ENCODE results near the gene ADPRH.
"Not testable (repeated sequence)": the region's sequence is repeated elsewhere in the genome, so short reads cannot be mapped to it uniquely, and the experiment has no call there.

ADPRH gene

GRCh38 chr3:119585208-119585607 lies 5.9 kb downstream of the ADPRH start:
- H3K4me1 ChIP-seq (ENCODE audit: control insufficient read depth, insufficient read depth, low read length), result peaks cover 15% of the 10 kb centered on the region
- H3K9ac ChIP-seq (ENCODE audit: low read length), result no peak overlapping the region
- no peak overlapping the region for H3K27ac ChIP-seq (ENCODE audit: low read depth, low read length)

GRCh38 chr3:119585856-119586570 lies 6.7 kb downstream of the ADPRH start:
- H3K9me3 ChIP-seq (ENCODE audit: control insufficient read depth, insufficient read depth, low read depth, low read length), result no peaks in the 10 kb centered on the region; the same call in 1 of the 2 replicates
- no peaks in the 10 kb centered on the region for H3K27me3 ChIP-seq (ENCODE audit: control insufficient read depth, insufficient read depth, low read length)
- H3K4me3 ChIP-seq (ENCODE audit: low read depth, low read length), result no peak overlapping the region
- H3K9ac ChIP-seq (ENCODE audit: low read length), result no peak overlapping the region
- H3K36me3 ChIP-seq (ENCODE audit: control insufficient read depth, insufficient read depth, low read length), result no peaks in the 10 kb centered on the region
- H3K4me1 ChIP-seq (ENCODE audit: control insufficient read depth, insufficient read depth, low read length), result peaks cover 12% of the 10 kb centered on the region
- no peak overlapping the region for H3K27ac ChIP-seq (ENCODE audit: low read depth, low read length)

More at GRCh38 chr3:119585208-119585607, 5.9 kb downstream of the ADPRH start:
- H3K9me3 ChIP-seq (ENCODE audit: control insufficient read depth, insufficient read depth, low read depth, low read length), result no peaks in the 10 kb centered on the region
- H3K27me3 ChIP-seq (ENCODE audit: control insufficient read depth, insufficient read depth, low read length), result peaks cover 4% of the 10 kb centered on the region; the same call in 1 of the 2 replicates
- no peak overlapping the region for H3K4me3 ChIP-seq (ENCODE audit: low read depth, low read length)
- no peaks in the 10 kb centered on the region for H3K36me3 ChIP-seq (ENCODE audit: control insufficient read depth, insufficient read depth, low read length)

GRCh38 chr3:119586733-119587172 lies 7.5 kb downstream of the ADPRH start:
- H3K36me3 ChIP-seq (ENCODE audit: control insufficient read depth, insufficient read depth, low read length), result no peaks in the 10 kb centered on the region
- no peak overlapping the region for H3K9ac ChIP-seq (ENCODE audit: low read length)
- H3K4me3 ChIP-seq (ENCODE audit: low read depth, low read length), result no peak overlapping the region
- H3K9me3 ChIP-seq (ENCODE audit: control insufficient read depth, insufficient read depth, low read depth, low read length), result no peaks in the 10 kb centered on the region; the same call in 1 of the 2 replicates
- no peak overlapping the region for H3K27ac ChIP-seq (ENCODE audit: low read depth, low read length)
- H3K4me1 ChIP-seq (ENCODE audit: control insufficient read depth, insufficient read depth, low read length), result peaks cover 12% of the 10 kb centered on the region
- H3K27me3 ChIP-seq (ENCODE audit: control insufficient read depth, insufficient read depth, low read length), result no peaks in the 10 kb centered on the region

- Histone ChIP-seq H3K4me1 (ENCODE audit: control insufficient read depth, insufficient read depth, low read length) (peaks cover 12% of the 10 kb centered on the region), H3K27ac (ENCODE audit: low read depth, low read length) (no peak overlapping the region), H3K4me3 (ENCODE audit: low read depth, low read length) (no peak overlapping the region), H3K9ac (ENCODE audit: low read length) (no peak overlapping the region), H3K27me3 (ENCODE audit: control insufficient read depth, insufficient read depth, low read length) (no peaks in the 10 kb centered on the region), H3K9me3 (ENCODE audit: control insufficient read depth, insufficient read depth, low read depth, low read length) (no peaks in the 10 kb centered on the region; the same call in 1 of the 2 replicates), H3K36me3 (ENCODE audit: control insufficient read depth, insufficient read depth, low read length) (no peaks in the 10 kb centered on the region)
These were observed 8.8 kb downstream of the ADPRH start for GRCh38 chr3:119588112-119588511.

GRCh38 chr3:119589102-119589773 lies 9.9 kb downstream of the ADPRH start:
- peak overlapping the region; percentile 15; the same call in 1 of the 2 replicates for H3K4me3 ChIP-seq (ENCODE audit: low read depth, low read length)
- no peaks in the 10 kb centered on the region for H3K36me3 ChIP-seq (ENCODE audit: control insufficient read depth, insufficient read depth, low read length)
- peaks cover 12% of the 10 kb centered on the region for H3K4me1 ChIP-seq (ENCODE audit: control insufficient read depth, insufficient read depth, low read length)
- no peak overlapping the region for H3K27ac ChIP-seq (ENCODE audit: low read depth, low read length)
- no peaks in the 10 kb centered on the region for H3K27me3 ChIP-seq (ENCODE audit: control insufficient read depth, insufficient read depth, low read length)
- H3K9me3 ChIP-seq (ENCODE audit: control insufficient read depth, insufficient read depth, low read depth, low read length), result no peaks in the 10 kb centered on the region; the same call in 1 of the 2 replicates
- no peak overlapping the region for H3K9ac ChIP-seq (ENCODE audit: low read length)

- Histone ChIP-seq H3K4me3 (ENCODE audit: low read depth, low read length) (no peak overlapping the region), H3K36me3 (ENCODE audit: control insufficient read depth, insufficient read depth, low read length) (no peaks in the 10 kb centered on the region), H3K9me3 (ENCODE audit: control insufficient read depth, insufficient read depth, low read depth, low read length) (no peaks in the 10 kb centered on the region; the same call in 1 of the 2 replicates), H3K27me3 (ENCODE audit: control insufficient read depth, insufficient read depth, low read length) (no peaks in the 10 kb centered on the region), H3K9ac (ENCODE audit: low read length) (no peak overlapping the region), H3K27ac (ENCODE audit: low read depth, low read length) (no peak overlapping the region), H3K4me1 (ENCODE audit: control insufficient read depth, insufficient read depth, low read length) (peaks cover 12% of the 10 kb centered on the region)
These were observed 11.4 kb downstream of the ADPRH start for GRCh38 chr3:119590706-119591105.

GRCh38 chr3:119592861-119593260 lies 13.6 kb downstream of the ADPRH start:
- no peaks in the 10 kb centered on the region; the same call in 1 of the 2 replicates for H3K9me3 ChIP-seq (ENCODE audit: control insufficient read depth, insufficient read depth, low read depth, low read length)
- H3K27me3 ChIP-seq (ENCODE audit: control insufficient read depth, insufficient read depth, low read length), result no peaks in the 10 kb centered on the region
- H3K9ac ChIP-seq (ENCODE audit: low read length), result no peak overlapping the region
- H3K4me1 ChIP-seq (ENCODE audit: control insufficient read depth, insufficient read depth, low read length), result peaks cover 12% of the 10 kb centered on the region
- no peak overlapping the region for H3K27ac ChIP-seq (ENCODE audit: low read depth, low read length)
- H3K4me3 ChIP-seq (ENCODE audit: low read depth, low read length), result no peak overlapping the region
- no peaks in the 10 kb centered on the region for H3K36me3 ChIP-seq (ENCODE audit: control insufficient read depth, insufficient read depth, low read length)

- H3K36me3 ChIP-seq (ENCODE audit: control insufficient read depth, insufficient read depth, low read length), result no peaks in the 10 kb centered on the region
- H3K9me3 ChIP-seq (ENCODE audit: control insufficient read depth, insufficient read depth, low read depth, low read length), result no peaks in the 10 kb centered on the region; the same call in 1 of the 2 replicates
- H3K4me3 ChIP-seq (ENCODE audit: low read depth, low read length), result no peak overlapping the region
- H3K4me1 ChIP-seq (ENCODE audit: control insufficient read depth, insufficient read depth, low read length), result peaks cover 10% of the 10 kb centered on the region
- H3K9ac ChIP-seq (ENCODE audit: low read length), result no peak overlapping the region
- no peaks in the 10 kb centered on the region for H3K27me3 ChIP-seq (ENCODE audit: control insufficient read depth, insufficient read depth, low read length)
- H3K27ac ChIP-seq (ENCODE audit: low read depth, low read length), result no peak overlapping the region
These were observed 14.8 kb downstream of the ADPRH start for GRCh38 chr3:119594066-119594465.

GRCh38 chr3:119594929-119595328 lies 15.6 kb downstream of the ADPRH start:
- H3K4me3 ChIP-seq (ENCODE audit: low read depth, low read length); H3K27ac ChIP-seq (ENCODE audit: low read depth, low read length); H3K9me3 ChIP-seq (ENCODE audit: control insufficient read depth, insufficient read depth, low read depth, low read length); H3K4me1 ChIP-seq (ENCODE audit: control insufficient read depth, insufficient read depth, low read length); H3K9ac ChIP-seq (ENCODE audit: low read length); H3K36me3 ChIP-seq (ENCODE audit: control insufficient read depth, insufficient read depth, low read length); H3K27me3 ChIP-seq (ENCODE audit: control insufficient read depth, insufficient read depth, low read length): not testable (repeated sequence)

- no peaks in the 10 kb centered on the region; the same call in 1 of the 2 replicates for H3K9me3 ChIP-seq (ENCODE audit: control insufficient read depth, insufficient read depth, low read depth, low read length)
- peaks cover 2% of the 10 kb centered on the region; the same call in 1 of the 2 replicates for H3K4me1 ChIP-seq (ENCODE audit: control insufficient read depth, insufficient read depth, low read length)
- H3K36me3 ChIP-seq (ENCODE audit: control insufficient read depth, insufficient read depth, low read length), result no peaks in the 10 kb centered on the region
- H3K9ac ChIP-seq (ENCODE audit: low read length), result no peak overlapping the region
- H3K27ac ChIP-seq (ENCODE audit: low read depth, low read length), result no peak overlapping the region
- no peaks in the 10 kb centered on the region for H3K27me3 ChIP-seq (ENCODE audit: control insufficient read depth, insufficient read depth, low read length)
- no peak overlapping the region for H3K4me3 ChIP-seq (ENCODE audit: low read depth, low read length)
These were observed 16.5 kb downstream of the ADPRH start for GRCh38 chr3:119595639-119596334.

- no peaks in the 10 kb centered on the region for H3K9me3 ChIP-seq (ENCODE audit: control insufficient read depth, insufficient read depth, low read depth, low read length)
- H3K4me3 ChIP-seq (ENCODE audit: low read depth, low read length), result no peak overlapping the region
- no peak overlapping the region for H3K27ac ChIP-seq (ENCODE audit: low read depth, low read length)
- H3K27me3 ChIP-seq (ENCODE audit: control insufficient read depth, insufficient read depth, low read length), result no peaks in the 10 kb centered on the region
- peaks cover 2% of the 10 kb centered on the region; the same call in 1 of the 2 replicates for H3K4me1 ChIP-seq (ENCODE audit: control insufficient read depth, insufficient read depth, low read length)
- no peak overlapping the region for H3K9ac ChIP-seq (ENCODE audit: low read length)
- no peaks in the 10 kb centered on the region for H3K36me3 ChIP-seq (ENCODE audit: control insufficient read depth, insufficient read depth, low read length)
These were observed 17.1 kb downstream of the ADPRH start for GRCh38 chr3:119596398-119596797.

Measured in HUES6 (cell line).